HG03378 (cell line): ENCODE data around the gene METAP1.
"Not testable (repeated sequence)": the region's sequence is repeated elsewhere in the genome, so short reads cannot be mapped to it uniquely, and the experiment has no call there.

Experiments used
- ATAC-seq: cut with Tn5 transposase; IDR thresholded peaks from one replicate; pipeline ENCODE4 v1.9.1; 2021; ENCODE audit warnings: mild to moderate bottlenecking, moderate library complexity; ENCODE audit not compliant: unreplicated experiment

Gene METAP1

DNA sequence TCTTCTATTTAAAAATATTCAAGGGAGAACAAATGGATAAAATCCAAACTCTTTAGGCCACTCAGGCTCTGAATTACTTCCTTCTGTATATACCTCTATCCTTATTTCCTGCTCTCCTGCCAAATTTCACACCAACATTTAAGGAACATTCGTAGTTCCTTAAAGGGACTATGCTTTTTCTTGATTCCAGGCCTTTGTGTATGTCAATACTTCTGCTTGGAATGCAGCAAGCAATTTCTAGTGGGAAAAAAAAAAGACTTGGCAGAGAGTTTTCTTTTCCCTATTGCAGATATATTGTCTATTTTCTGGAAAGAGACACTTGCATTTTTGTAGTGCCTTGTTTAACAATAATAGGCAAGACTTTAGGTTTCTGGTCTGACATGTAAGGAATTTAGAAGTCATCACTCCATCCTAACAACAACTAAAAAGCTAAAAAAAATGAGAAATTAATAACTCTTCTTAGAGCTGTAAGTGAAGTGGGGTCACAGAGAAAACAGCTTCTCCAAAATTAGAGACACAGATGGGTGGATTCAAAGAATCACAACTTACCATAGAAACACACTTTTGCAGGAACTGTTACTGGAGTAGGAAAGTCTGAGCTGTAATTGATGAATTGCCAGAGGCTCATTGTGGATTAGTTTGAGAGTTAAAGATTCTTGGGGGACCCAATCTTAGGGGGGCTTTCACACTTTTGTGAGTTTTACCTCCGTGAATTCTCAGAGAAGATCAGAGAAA, 95.1 kb downstream of the METAP1 start:
- ATAC-seq: no peak

DNA sequence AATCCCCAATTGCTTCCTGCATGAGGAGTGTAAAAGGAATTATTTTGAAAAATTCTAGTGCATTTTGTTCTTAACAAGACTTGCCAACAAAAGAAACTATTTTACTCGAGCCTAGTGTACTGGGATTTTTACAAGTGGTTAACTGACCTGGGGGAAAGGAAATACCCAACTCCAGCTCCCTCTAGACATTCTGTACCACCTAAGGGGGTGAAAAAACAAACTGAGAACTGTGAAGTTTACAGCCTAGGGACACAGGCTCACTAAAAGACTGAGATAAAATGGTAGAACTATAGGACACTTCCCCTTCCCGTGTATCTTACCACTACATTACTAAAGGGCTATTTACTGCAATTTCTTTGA, 95.7 kb downstream of the METAP1 start:
- ATAC-seq: no peak

DNA sequence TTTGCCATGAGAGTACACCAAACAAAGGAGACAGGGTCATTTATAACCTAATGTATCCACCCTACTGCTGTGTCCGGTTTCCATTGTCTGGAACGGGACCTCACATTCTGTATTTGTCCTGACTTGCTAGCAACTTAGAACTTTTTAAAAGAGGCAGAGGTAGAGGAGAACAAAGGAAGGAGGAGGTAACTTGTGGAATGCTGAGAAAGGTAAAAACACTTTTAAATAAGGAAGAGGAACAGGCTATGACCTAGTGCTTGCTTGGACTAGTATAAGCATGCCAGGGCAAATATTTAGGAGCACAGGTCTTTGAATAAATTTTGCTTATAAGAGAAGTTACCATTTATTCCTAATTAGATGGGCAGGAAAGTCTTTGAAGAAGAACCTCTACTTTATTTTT, 96.3 kb downstream of the METAP1 start:
- ATAC-seq: not testable (repeated sequence)

DNA sequence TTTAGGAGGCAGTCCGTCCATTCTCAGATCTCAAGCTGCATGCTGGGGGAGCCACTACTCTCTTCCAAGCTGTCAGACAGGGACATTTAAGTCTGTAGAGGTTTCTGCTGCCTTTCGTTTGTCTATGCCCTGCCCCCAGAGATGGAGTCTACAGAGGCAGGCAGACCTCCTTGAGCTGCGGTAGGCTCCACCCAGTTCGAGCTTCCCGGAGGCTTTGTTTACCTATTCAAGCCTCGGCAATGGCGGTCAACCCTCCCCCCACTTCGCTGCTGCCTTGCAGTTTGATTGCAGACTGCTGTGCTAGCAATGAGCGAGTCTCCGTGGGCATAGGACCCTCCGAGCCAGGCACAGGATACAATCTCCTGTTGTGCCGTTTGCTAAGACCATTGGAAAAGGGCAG, 103.8 kb downstream of the METAP1 start:
- ATAC-seq: no peak

DNA sequence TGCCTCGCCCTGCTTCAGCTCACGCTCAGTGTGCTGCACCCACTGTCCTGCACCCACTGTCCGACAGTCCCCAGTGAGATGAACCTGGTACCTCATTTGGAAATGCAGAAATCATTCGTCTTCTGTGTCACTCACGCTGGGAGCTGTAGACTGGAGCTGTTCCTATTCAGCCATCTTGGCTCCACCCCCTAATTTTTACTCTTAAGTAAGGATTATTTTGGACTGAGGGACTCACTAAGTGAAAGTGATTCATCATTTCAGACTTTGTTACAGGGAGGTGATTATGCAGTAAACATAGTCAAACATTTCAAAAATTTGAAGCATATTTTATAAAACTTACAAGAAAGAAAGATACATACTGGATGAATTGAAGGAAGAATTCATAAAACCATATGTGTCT, 104.3 kb downstream of the METAP1 start:
- ATAC-seq: not testable (repeated sequence)

DNA sequence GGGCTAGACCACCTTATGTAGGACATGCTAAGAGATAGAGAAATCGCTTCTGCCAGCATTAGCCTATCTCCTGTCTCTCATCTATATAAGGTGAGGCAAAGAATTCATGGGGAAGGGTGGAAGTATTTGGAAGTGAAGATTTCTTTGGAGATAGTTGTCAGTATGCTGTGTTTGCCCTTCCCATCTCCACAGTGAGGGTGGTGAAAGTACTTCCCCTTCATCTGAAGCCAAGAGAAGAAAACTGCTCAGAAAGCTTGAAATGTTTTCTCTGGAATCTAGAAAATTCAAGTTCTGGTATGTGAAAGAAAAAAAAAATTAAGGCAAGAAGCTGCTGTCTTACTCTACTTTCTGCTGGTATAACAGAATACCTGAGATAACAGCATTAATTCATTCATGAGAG, 105.4 kb downstream of the METAP1 start:
- no peak for ATAC-seq

DNA sequence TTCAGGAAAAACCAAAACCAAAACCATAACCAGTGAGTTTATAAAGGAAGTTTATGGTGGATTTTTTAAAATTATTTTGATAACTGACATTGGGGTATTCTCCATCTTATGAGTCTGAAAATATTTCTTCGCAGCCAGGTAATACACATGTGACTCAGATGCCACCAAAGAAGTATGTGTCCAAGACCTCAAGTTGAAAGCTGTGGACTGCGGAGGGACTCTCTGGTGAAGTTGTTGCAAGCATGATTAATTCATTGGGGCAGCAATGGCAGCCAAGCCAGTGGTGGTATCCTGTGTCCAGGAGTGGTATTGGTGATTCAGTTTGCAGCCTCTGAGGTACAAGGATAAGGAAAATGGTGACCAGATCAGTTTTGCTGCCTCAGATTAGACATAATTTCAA, 107.1 kb downstream of the METAP1 start:
- no peak for ATAC-seq

DNA sequence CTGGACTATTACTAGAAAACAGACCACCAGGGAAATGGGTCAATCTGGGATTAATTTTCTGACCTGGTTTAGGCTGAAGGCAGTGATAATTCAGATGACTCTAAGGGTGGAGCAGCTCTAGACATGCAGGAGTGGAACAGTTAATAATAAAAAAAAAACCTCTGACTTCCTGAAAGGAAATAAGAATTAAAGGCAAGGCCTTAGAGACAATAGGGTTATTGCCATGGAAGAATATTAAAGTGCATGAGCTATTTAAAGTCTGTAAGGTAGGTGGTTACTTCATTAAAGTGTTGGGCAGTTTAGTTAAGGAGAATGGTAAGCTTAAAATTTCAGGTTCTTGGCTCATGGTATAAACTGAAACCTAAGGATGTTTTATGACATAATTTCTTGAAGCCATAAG, 107.6 kb downstream of the METAP1 start:
- no peak for ATAC-seq

DNA sequence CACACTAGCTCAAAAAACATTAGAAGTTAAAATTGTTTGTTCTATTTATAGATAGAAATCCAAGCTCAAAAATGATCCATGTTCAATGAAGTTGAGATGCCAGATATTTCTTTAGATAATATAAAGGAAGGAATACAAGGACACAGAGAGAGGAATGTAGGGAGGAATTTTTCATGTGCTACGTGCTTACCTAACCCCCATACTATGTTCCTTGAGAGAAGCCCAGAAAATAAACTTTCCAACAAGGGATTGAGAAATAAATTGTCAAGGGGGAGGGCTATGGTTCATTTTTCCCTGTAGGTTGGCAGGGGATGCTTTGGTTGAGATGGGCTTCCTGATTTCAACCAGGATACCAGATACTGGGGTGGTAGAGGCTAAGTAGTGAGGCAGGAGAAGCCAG, 108.6 kb downstream of the METAP1 start:
- ATAC-seq: no peak

DNA sequence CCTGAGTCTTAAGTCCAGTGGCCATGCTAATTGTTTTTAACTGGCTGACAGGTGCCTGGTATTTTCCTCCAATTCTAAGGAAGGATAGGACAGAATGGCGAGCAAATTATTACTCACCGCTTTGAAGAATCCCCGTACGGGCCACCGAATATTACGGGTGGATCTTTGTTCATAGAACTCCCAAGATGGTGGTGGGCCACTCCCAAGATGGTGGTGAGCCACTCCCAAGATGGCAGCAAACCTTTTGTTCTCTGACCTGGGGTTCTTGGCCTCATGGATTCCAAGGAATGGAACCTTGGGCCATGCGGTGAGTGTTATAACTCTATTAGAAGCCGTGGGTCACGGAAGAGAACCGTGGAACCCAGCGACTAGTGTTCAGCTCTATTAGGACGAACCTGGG, 113.8 kb downstream of the METAP1 start:
- ATAC-seq: not testable (repeated sequence)
